ENCODE results near the gene MRGPRE.

The MRGPRE gene

DNA sequence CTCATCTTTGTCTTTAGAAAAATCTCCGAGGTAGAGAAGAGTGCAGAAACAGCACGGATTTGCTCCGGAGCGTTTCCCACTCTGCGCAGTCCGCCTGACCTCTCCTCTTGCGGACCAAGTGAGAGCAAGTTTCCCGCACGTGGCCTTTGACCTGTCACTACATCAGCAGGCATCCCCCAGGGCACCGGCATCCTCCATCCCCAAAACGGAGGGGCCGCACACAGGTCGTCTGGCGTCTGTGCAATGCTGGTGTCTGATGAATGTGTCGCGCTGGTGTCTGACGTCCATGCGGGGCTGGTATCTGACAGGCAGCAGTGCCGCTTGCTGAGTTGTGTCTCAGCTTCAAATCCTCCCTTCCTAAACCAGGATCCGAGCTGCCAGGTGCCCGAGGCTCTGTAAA lies 739 bp upstream of the MRGPRE start:
- H3K9me3 ChIP-seq (ENCODE audit: low read length) = no peaks in the 10 kb centered on the region
- no peaks in the 10 kb centered on the region for H3K36me3 ChIP-seq (ENCODE audit: insufficient read depth, low read length)
- no peak overlapping the region for H2AFZ ChIP-seq (ENCODE audit: low read depth, low read length)
- peaks cover 4% of the 10 kb centered on the region for H3K27me3 ChIP-seq (ENCODE audit: insufficient read depth, low read length)
- no peaks in the 10 kb centered on the region for H3K4me1 ChIP-seq (ENCODE audit: insufficient read depth, low read length)
- H3K4me3 ChIP-seq (ENCODE audit: low read length) = no peak overlapping the region

DNA sequence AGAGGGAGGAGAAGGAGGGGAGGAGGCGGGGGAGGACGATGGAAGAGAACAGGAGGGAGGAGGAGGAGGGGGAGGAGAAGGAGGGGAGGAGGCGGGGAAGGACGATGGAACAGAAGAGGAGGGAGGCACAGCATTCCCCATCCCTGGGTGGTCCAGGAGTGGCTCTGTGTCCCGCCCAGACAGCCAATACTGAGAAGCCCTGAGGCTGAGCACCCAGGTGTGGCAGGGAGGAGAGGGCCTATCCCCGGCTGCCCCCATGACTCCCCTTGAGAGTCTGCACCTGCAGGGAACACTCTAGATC lies 717 bp downstream of the MRGPRE start:
- Histone ChIP-seq H3K27me3 (ENCODE audit: insufficient read depth, low read length) (peaks cover 4% of the 10 kb centered on the region), H3K4me3 (ENCODE audit: low read length) (no peak overlapping the region), H3K4me1 (ENCODE audit: insufficient read depth, low read length) (no peaks in the 10 kb centered on the region), H2AFZ (ENCODE audit: low read depth, low read length) (no peak overlapping the region), H3K36me3 (ENCODE audit: insufficient read depth, low read length) (no peaks in the 10 kb centered on the region), H3K9me3 (ENCODE audit: low read length) (no peaks in the 10 kb centered on the region)

- Histone ChIP-seq H3K9me3 (ENCODE audit: low read length) (no peaks in the 10 kb centered on the region), H3K4me3 (ENCODE audit: low read length) (no peak overlapping the region), H2AFZ (ENCODE audit: low read depth, low read length) (no peak overlapping the region), H3K4me1 (ENCODE audit: insufficient read depth, low read length) (no peaks in the 10 kb centered on the region), H3K36me3 (ENCODE audit: insufficient read depth, low read length) (no peaks in the 10 kb centered on the region), H3K27me3 (ENCODE audit: insufficient read depth, low read length) (peaks cover 4% of the 10 kb centered on the region)
Measured at GRCh38 chr11:3230636-3231549, 1.3 kb downstream of the MRGPRE start.

- H2AFZ ChIP-seq (ENCODE audit: low read depth, low read length) = no peak overlapping the region
- no peaks in the 10 kb centered on the region for H3K4me1 ChIP-seq (ENCODE audit: insufficient read depth, low read length)
- H3K9me3 ChIP-seq (ENCODE audit: low read length) = no peaks in the 10 kb centered on the region
- H3K4me3 ChIP-seq (ENCODE audit: low read length) = no peak overlapping the region
- H3K27me3 ChIP-seq (ENCODE audit: insufficient read depth, low read length) = peaks cover 4% of the 10 kb centered on the region
- no peaks in the 10 kb centered on the region for H3K36me3 ChIP-seq (ENCODE audit: insufficient read depth, low read length)
Measured at GRCh38 chr11:3229673-3230630, 2.3 kb downstream of the MRGPRE start.

GRCh38 chr11:3228445-3228829 lies 3.8 kb downstream of the MRGPRE start:
- peaks cover 7% of the 10 kb centered on the region for H3K27me3 ChIP-seq (ENCODE audit: insufficient read depth, low read length)

DNA sequence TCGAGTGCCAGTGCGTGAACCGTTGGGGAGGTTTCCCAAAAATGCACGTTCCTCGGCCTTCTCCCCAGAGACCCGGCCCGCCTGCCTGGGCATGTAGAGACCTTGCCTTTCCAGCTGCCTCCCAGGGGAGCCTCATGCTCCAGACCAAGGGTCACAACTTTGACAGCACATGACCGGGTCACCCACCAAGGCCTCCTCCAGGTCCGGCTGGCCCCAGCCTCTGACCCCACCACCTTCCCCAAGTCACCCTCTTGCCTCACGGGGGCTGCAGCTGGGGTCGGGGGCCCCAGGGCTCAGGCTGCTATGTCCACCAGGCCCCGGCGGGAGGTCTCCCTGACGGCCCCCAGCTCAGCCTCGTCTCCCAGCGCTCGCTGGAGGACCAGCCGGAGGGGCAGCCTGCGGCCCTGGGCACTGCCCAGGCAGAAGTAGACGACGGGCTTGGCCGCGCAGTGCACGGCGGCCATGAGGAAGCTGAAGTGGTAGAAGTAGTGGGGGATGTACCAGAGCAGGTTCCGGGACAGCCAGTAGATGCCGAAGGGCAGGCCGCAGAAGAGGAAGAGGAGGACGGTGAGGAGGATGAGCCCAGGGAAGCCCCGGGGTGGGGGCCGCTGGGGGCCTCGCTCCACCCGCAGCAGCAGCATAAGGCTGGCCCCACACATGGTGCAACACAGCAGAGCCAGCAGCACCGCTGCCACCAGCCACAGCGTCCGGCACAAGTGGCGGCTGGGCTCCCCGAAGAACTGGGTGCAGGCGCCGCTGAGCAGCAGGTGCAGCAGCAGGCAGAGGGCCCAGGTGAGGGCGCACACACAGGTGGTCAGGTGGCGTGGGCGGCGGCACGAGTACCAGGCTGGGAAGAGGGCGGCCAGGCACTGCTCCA lies 4.4 kb downstream of the MRGPRE start:
- no peaks in the 10 kb centered on the region for H3K36me3 ChIP-seq (ENCODE audit: insufficient read depth, low read length)
- no peak overlapping the region for H3K4me3 ChIP-seq (ENCODE audit: low read length)
- H3K27me3 ChIP-seq (ENCODE audit: insufficient read depth, low read length) = peaks cover 3% of the 10 kb centered on the region
- no peak overlapping the region for H2AFZ ChIP-seq (ENCODE audit: low read depth, low read length)
- H3K4me1 ChIP-seq (ENCODE audit: insufficient read depth, low read length) = no peaks in the 10 kb centered on the region
- H3K9me3 ChIP-seq (ENCODE audit: low read length) = no peaks in the 10 kb centered on the region

More at GRCh38 chr11:3228445-3228829, 3.8 kb downstream of the MRGPRE start:
- Histone ChIP-seq H3K36me3 (ENCODE audit: insufficient read depth, low read length) (no peaks in the 10 kb centered on the region), H2AFZ (ENCODE audit: low read depth, low read length) (no peak overlapping the region), H3K9me3 (ENCODE audit: low read length) (no peaks in the 10 kb centered on the region), H3K4me1 (ENCODE audit: insufficient read depth, low read length) (no peaks in the 10 kb centered on the region), H3K4me3 (ENCODE audit: low read length) (no peak overlapping the region)

DNA sequence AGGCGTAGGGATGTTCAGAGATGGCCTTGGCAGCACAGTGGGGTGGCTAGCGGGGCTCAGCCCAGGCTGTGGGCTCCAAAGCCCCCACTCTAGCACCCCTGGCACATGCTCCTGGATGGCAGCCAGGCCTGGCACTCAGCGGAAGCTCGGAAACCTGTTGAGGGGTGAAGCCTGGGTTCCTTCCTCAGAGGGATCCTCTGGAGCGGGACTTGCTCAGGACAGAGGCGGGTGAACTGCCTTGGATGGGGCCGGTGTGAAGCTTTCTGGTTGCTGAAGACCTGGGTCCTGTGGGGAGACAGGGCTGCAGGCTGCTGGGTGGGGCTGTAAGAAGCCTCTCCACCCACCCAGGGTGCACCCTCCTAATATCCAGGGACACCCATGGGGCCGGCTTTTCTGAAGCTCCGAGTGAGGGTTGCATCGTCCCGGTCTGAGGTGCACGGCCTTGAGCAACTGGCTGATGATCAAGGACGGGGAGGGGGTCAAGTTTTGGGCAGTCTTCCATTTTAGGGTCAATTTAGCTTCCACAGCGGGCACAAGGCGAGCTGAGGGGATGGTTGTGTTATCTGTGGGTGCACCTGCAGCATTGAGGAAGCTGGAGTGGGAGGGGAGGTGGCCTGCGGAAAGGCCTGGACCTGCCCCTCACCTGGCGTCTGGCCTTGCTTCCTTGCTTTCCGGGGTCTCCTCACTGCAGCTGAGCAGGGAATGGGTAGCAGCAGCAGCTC lies 5.2 kb downstream of the MRGPRE start:
- no peaks in the 10 kb centered on the region for H3K4me1 ChIP-seq (ENCODE audit: insufficient read depth, low read length)
- H2AFZ ChIP-seq (ENCODE audit: low read depth, low read length) = no peak overlapping the region
- H3K9me3 ChIP-seq (ENCODE audit: low read length) = no peaks in the 10 kb centered on the region
- H3K36me3 ChIP-seq (ENCODE audit: insufficient read depth, low read length) = no peaks in the 10 kb centered on the region
- no peak overlapping the region for H3K4me3 ChIP-seq (ENCODE audit: low read length)
- peaks cover 5% of the 10 kb centered on the region for H3K27me3 ChIP-seq (ENCODE audit: insufficient read depth, low read length)

DNA sequence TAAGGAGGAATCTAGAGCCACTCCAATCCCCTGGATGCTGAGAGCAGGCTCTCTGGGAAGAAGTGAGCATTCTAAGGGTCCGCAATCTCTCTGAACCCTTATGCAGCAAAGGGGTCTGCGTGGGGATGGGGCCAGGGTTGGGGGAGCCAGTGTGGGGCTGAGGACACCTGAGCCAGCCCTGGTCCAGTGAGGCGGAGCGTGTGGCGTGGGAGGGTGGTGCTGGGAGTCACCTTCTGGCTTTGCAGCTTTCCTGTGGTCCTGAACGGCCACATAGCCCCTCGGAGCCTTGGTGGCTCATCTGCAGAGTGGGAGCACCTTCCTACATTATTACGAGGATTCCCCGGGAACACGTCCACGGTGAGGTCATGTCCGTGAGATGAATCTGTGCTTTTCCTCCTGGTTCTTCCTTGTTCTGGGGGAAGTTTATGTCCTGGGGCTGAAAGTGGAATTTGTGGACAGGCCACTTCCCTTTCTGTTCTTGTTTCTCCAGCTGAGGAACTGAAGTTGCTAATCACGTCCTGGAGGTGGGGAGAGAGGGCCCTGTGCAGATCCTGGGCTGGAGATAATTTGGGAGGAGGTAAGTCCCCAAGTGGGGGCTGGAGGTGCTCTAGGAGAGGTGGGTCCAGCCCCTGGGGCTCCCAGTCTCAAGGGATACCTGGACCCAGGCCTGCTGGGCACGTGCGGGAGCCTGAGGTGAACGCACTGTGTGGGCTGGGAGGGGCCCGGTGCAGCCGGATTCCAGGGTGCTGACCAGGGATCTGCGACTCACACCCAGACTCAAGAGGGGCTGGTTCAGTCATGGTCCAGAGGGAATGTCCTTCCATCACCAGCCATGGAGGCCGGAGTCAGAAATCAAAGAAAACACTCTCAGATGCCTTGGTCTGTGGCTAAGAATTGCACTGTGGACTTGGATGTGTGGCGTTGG lies 6.1 kb downstream of the MRGPRE start:
- peaks cover 14% of the 10 kb centered on the region for H3K27me3 ChIP-seq (ENCODE audit: insufficient read depth, low read length)

GRCh38 chr11:3225159-3225758 lies 7.0 kb downstream of the MRGPRE start:
- Histone ChIP-seq H3K36me3 (ENCODE audit: insufficient read depth, low read length) (no peaks in the 10 kb centered on the region), H3K4me1 (ENCODE audit: insufficient read depth, low read length) (no peaks in the 10 kb centered on the region), H2AFZ (ENCODE audit: low read depth, low read length) (no peak overlapping the region), H3K9me3 (ENCODE audit: low read length) (no peaks in the 10 kb centered on the region), H3K27me3 (ENCODE audit: insufficient read depth, low read length) (peaks cover 19% of the 10 kb centered on the region), H3K4me3 (ENCODE audit: low read length) (no peak overlapping the region)

More for the DNA sequence above, 6.1 kb downstream of the MRGPRE start:
- Histone ChIP-seq H3K36me3 (ENCODE audit: insufficient read depth, low read length) (no peaks in the 10 kb centered on the region), H3K4me1 (ENCODE audit: insufficient read depth, low read length) (no peaks in the 10 kb centered on the region), H3K9me3 (ENCODE audit: low read length) (no peaks in the 10 kb centered on the region), H2AFZ (ENCODE audit: low read depth, low read length) (no peak overlapping the region), H3K4me3 (ENCODE audit: low read length) (no peak overlapping the region)

GRCh38 chr11:3224401-3225057 lies 7.7 kb downstream of the MRGPRE start:
- Histone ChIP-seq H3K27me3 (ENCODE audit: insufficient read depth, low read length) (peaks cover 21% of the 10 kb centered on the region), H3K4me3 (ENCODE audit: low read length) (no peak overlapping the region), H2AFZ (ENCODE audit: low read depth, low read length) (no peak overlapping the region), H3K4me1 (ENCODE audit: insufficient read depth, low read length) (no peaks in the 10 kb centered on the region), H3K9me3 (ENCODE audit: low read length) (no peaks in the 10 kb centered on the region), H3K36me3 (ENCODE audit: insufficient read depth, low read length) (no peaks in the 10 kb centered on the region)

DNA sequence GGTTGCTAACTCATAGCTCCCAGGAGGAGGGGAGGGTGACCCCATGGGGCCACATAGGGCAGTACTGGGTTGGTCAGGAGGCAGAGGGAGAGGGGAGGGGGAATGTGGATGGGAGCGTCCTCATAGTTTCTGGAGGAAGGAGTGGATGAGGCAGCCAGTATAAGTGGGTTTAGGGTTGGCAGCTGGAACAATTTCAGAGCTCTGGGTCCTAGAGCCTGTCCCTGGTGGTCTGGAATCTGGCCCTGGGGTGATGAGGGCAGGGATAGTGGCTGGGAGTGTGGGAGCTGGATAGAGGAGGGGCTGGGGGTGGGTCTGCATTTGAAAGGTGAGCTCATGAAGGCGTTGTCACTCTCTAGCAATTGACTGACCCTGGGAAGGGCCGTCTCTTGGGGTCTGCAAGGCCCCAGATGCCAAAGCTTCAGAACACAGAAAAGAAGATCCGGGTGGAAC lies 8.3 kb downstream of the MRGPRE start:
- Histone ChIP-seq H3K9me3 (ENCODE audit: low read length) (no peaks in the 10 kb centered on the region), H3K27me3 (ENCODE audit: insufficient read depth, low read length) (peaks cover 26% of the 10 kb centered on the region), H2AFZ (ENCODE audit: low read depth, low read length) (no peak overlapping the region), H3K4me1 (ENCODE audit: insufficient read depth, low read length) (no peaks in the 10 kb centered on the region), H3K4me3 (ENCODE audit: low read length) (no peak overlapping the region), H3K36me3 (ENCODE audit: insufficient read depth, low read length) (no peaks in the 10 kb centered on the region)

Measured in neuron (in vitro differentiated cells).